ENCODE data around the gene PRKAB2. TPM values are rescaled to one million over a fixed set of nuclear protein-coding genes. Genes with fewer than 3 reads are reported as not detected.

Gene PRKAB2
- total and polyA plus RNA-seq, 9 of the 15 experiments (the other 6 are each of a cell fraction or from before 2014, with no cell fraction given), result 2.3 to 20.8 (median 7.9) TPM

DNA sequence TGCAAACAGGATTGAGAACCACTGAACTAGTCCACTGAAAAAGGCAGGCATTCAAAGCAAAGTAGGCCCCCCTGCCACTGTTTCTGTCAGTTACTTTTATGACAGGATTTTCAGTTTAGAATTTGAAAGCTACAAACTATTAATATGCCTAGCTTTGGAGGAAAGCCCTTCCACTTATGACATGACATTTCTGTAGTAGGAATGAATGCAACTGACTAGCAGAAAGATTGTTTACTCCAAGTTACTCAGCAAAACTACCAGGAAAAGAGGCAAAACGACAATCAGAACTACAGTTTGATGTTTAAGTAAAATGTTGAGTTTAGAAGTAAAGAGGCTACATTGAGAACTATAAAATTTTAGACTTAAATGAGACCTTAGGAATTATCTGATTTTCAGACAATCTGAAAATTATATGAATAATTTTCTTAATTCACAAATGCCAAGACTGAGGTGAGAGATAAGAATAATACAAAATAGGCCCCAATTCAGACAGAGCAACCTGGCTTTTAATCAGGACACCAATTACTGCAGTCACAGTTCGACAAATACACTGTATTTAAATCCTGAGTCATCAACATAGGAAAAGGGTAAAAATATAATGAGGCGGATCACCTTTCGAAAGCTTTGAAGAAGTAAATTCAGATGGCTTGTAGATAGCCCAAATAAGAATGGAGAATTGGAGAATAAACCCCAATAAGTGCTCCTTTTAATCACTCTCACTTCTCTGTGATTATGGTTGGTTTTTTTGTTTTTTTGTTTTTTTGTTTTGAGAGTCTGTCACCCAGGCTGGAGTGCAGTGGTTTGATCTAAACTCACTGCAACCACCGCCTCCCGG is 2.2 kb downstream of the PRKAB2 start:
- 17% methylated on average over 6 of the region's 6 CpGs for WGBS (ENCODE audit: insufficient coverage, low coverage, missing lambda C conversion rate)
- peaks cover 38% of the 10 kb centered on the region for H3K79me2 ChIP-seq (ENCODE audit: control insufficient read depth, insufficient read depth, low read length)
- no TSS peak for BruUV-seq (replicated peaks)
- H3K36me3 ChIP-seq (ENCODE audit: control insufficient read depth, insufficient read depth, low read length), result peaks cover 17% of the 10 kb centered on the region
- peaks cover 14% of the 10 kb centered on the region in 2 experiments for H3K4me1 ChIP-seq (replicated peaks in 1 of 2; ENCODE audit: control insufficient read depth in 2 of 2, insufficient read depth in 2 of 2, low read length in 2 of 2)
- H4K20me1 ChIP-seq (replicated peaks; ENCODE audit: control insufficient read depth, insufficient read depth, low read length), result no peaks in the 10 kb centered on the region
- in situ Hi-C loops (cut with MboI) (loop anchor here (5.0 kb wide), 1 partner anchor 57 kb away; the partner anchor contains the start of gene FMO5), intact Hi-C loops (cut with micrococcal nuclease) (loop anchor here (5.0 kb wide), 1 partner anchor 88 kb away; no protein-coding TSS in a partner anchor)
- H3K9ac ChIP-seq (ENCODE audit: insufficient read depth in 1 of 2, low read depth in 2 of 2, low read length in 2 of 2), result peak overlapping the region in 1 of 2 experiments; percentile 74; a peak in 2 of 4 replicates
- H3K27me3 ChIP-seq (ENCODE audit: control insufficient read depth in 2 of 2, insufficient read depth in 2 of 2, low read length in 2 of 2), result no peaks in the 10 kb centered on the region
- H3K9me3 ChIP-seq (replicated peaks; ENCODE audit: control insufficient read depth, insufficient read depth, low read depth, low read length), result no peaks in the 10 kb centered on the region
- H3K4me3 ChIP-seq, result peak overlapping the region; percentile 70
- peak; percentile 52 for FAIRE-seq
- peak in 1 of 4 experiments; percentile 6 for DNase-seq (ENCODE audit: extremely low read depth in 1 of 4, low spot score in 3 of 4)
- peak overlapping the region; percentile 76 for H3K27ac ChIP-seq (ENCODE audit: extremely low read depth, low read depth, low read length)
- POLR2A ChIA-PET, result interaction anchor here (0.7 to 4.4 kb wide), 9 partner anchors 9 to 86 kb away, joined by 3 to 27 read pairs (median 4); no protein-coding TSS in a partner anchor
- ATAC-seq, result no peak
- H3K9me1 ChIP-seq (ENCODE audit: control insufficient read depth, insufficient read depth, low read length), result no peaks in the 10 kb centered on the region
- CTCF ChIA-PET (ENCODE audit: low intra/inter-chr PET ratio), result interaction anchor here (0.8 kb wide), 1 partner anchor 73 kb away, joined by 3 read pairs; no protein-coding TSS in a partner anchor
- H3K4me2 ChIP-seq (ENCODE audit: insufficient read depth, low read length), result peak overlapping the region; percentile 94
- peak overlapping the region; percentile 20; the same call in 1 of the 2 replicates for H2AFZ ChIP-seq (ENCODE audit: low read depth, low read length)
- TF ChIP-seq, protein P1, sequence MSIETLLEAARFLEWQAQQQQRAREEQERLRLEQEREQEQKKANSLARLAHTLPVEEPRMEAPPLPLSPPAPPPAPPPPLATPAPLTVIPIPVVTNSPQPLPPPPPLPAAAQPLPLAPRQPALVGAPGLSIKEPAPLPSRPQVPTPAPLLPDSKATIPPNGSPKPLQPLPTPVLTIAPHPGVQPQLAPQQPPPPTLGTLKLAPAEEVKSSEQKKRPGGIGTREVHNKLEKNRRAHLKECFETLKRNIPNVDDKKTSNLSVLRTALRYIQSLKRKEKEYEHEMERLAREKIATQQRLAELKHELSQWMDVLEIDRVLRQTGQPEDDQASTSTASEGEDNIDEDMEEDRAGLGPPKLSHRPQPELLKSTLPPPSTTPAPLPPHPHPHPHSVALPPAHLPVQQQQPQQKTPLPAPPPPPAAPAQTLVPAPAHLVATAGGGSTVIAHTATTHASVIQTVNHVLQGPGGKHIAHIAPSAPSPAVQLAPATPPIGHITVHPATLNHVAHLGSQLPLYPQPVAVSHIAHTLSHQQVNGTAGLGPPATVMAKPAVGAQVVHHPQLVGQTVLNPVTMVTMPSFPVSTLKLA (conservative IDR thresholded peaks at IDR 0.05), result no peak
- peak in 1 of 2 experiments; percentile 93; a peak in 2 of 4 replicates for TF ChIP-seq FOXK2 (conservative IDR thresholded peaks at IDR 0.05 in 1 of 2, IDR thresholded peaks at IDR 0.05 in 1 of 2; ENCODE audit: low read depth in 2 of 2)
- TF ChIP-seq BHLHE40 (IDR thresholded peaks at IDR 0.05; ENCODE audit: low read length), result no peak
- TF ChIP-seq FOSL1 (tag; conservative IDR thresholded peaks at IDR 0.05), result peak; percentile 28; the same call in 1 of the 2 replicates
- TF ChIP-seq ATF7 (IDR thresholded peaks at IDR 0.05), result peak; percentile 80
- TF ChIP-seq ZBTB40 (IDR thresholded peaks at IDR 0.05), result 0 out of 2 replicates have a peak, but pooled peaks have one; percentile 27
- no peak for TF ChIP-seq ZBTB40 (CRISPR knock-in tag; IDR thresholded peaks at IDR 0.05)
